Fibroblast of pulmonary artery (primary cell): ENCODE data around the gene ACTL6B.

ENCODE experiments used
- DNase-seq: peaks from one replicate; pipeline ENCODE4 v3.0.0-alpha.2; 2010; ENCODE audit warnings: low read depth
- H3K4me3 ChIP-seq: replicated peaks from 2 replicates; pipeline ENCODE4 v1.5.1; 2011; ENCODE audit warnings: low read depth, mild to moderate bottlenecking, control low read depth, low read length, moderate library complexity
- CTCF ChIP-seq: IDR thresholded peaks from 2 replicates; pipeline ENCODE4 v1.5.1; 2011; ENCODE audit warnings: mild to moderate bottlenecking, control low read depth, low read length, inconsistent platforms; ENCODE audit errors: missing control alignments

ACTL6B gene

GRCh38 chr7:100629117-100629716 is 27.0 kb downstream of the ACTL6B start:
- H3K4me3 ChIP-seq: no peak overlapping the region
- peak; percentile 32 for DNase-seq

GRCh38 chr7:100627238-100627549 is 29.1 kb downstream of the ACTL6B start:
- TF ChIP-seq CTCF: no peak
- H3K4me3 ChIP-seq: no peak overlapping the region
- DNase-seq: no peak

More at GRCh38 chr7:100629117-100629716, 27.0 kb downstream of the ACTL6B start:
- TF ChIP-seq CTCF: peak; percentile 37

DNA sequence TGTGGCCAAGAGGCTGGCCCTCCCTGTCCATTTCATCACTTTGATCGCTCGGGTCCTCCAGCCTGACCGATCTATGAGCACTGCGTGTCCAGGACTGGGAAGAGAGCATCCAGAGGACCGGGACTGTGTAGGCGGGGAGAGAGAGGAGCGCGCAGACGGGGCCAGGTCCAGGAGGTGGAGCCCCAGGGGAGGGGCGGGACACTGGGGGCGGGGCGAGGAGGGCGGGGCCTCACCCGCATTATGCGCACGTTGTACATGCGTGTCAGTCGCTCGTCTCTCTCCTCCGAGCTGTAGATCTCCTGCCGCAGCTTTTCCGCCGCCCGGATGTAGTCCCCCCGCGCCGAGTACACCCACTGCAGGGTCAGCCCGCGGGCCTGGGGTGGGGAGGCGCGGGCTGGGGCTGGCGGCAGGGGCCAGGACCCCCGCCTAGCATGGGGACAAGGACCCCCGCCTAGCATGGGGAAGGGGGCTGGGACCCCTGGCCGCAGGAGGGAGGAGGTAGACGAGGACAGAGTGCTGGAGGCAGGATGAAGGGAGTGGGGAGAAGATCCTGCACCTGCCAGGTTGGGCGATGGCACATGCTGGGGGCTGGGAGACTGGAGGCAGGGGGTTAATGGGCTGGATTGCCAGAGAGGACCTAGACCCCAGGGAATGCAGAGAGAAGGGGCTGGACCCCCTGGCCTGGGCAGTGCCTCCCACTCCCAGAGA is 29.6 kb downstream of the ACTL6B start:
- no peak for TF ChIP-seq CTCF
- H3K4me3 ChIP-seq: peak overlapping the region; percentile 28
- peak; percentile 85 for DNase-seq

DNA sequence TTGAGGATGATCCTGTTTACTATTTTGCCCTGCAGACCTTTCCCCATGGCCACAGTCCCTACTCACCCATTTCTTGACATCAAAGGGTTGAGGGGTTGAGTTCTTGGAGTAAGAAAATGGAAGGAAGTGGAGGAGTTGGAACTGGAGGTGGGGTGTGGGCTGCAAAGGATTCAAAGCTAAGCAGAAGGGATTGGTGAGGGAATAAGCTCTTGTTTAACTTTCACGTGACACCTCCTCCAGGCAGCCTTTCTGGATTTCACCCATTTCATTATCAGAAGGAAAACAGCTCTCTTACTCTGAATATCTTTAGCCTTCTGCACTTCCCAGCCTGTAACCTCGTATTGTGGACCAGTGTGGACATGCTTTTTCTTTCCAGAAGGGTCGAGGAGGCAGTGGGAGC is 30.2 kb downstream of the ACTL6B start:
- peak overlapping the region; percentile 28 for H3K4me3 ChIP-seq
- no peak for TF ChIP-seq CTCF
- no peak for DNase-seq

DNA sequence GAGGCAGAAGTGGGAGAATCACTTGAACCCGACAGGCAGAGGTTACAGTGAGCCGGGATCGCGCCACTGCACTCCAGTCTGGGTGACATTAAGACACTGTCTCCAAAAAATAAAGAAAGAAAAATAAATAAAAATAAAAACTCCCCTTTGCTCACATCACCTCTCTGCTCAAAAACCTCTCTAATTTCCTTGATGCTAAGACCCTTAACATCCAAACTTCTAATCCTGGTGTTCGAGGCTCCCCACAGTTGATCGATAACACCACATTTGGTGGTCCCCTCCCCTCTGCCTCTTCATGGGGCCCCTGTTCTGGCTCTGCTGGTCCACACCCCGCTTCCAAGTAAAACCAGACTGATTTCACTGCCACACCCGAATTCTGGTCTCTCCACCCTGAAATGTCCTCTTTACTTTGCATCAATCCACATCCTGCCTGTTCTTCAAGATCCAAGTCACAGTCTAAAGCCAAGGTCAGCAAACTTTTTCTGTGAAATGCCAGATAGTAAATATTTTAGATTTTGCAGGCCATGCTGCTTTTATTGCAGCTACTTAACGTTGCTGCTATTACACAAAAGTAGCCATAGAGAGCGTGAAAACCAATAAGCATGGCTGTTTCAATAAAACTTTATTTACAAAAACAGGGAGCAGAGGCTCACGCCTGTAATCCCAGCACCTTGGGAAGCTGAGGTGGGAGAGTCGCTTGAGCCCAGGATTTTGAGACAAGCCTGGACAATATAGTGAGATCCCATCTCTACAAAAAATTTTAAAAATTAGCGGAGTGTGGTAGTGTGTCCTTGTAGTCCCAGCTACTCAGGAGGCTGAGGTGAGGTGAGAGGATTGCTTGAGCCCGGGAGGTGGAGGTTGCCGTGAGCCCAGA is 32.1 kb downstream of the ACTL6B start:
- no peak for DNase-seq
- TF ChIP-seq CTCF: no peak
- no peak overlapping the region for H3K4me3 ChIP-seq

DNA sequence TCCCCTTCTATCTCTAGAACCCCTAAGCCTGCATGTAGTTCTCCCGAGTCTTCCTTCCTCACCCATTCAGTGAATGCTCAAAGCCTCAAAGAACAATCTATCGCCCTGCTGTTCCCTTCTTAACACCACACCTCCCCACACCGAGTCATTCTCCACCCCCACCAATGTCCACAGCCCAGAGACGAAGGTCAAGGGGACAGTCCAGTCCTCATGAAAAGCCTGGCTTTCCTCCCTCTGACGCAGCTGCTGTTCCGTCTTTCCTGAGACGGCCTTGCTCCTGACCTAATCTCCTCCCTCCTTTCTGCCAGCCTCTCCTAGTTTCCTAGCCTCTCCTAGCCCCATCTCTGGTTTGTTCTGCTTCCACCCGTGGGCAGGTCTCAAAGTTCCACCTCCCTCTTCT is 34.7 kb downstream of the ACTL6B start:
- no peak for DNase-seq
- H3K4me3 ChIP-seq: no peak overlapping the region
- no peak for TF ChIP-seq CTCF
